Activated CD4-positive, alpha-beta T cell treated with anti-CD3 and anti-CD28 coated beads for 1 hour (primary cell): ENCODE measurements around the gene TNFRSF18.

Experiments
- DNase-seq: peaks from one replicate; pipeline ENCODE4 v3.0.0-alpha.2; 2020

TNFRSF18 gene

DNA sequence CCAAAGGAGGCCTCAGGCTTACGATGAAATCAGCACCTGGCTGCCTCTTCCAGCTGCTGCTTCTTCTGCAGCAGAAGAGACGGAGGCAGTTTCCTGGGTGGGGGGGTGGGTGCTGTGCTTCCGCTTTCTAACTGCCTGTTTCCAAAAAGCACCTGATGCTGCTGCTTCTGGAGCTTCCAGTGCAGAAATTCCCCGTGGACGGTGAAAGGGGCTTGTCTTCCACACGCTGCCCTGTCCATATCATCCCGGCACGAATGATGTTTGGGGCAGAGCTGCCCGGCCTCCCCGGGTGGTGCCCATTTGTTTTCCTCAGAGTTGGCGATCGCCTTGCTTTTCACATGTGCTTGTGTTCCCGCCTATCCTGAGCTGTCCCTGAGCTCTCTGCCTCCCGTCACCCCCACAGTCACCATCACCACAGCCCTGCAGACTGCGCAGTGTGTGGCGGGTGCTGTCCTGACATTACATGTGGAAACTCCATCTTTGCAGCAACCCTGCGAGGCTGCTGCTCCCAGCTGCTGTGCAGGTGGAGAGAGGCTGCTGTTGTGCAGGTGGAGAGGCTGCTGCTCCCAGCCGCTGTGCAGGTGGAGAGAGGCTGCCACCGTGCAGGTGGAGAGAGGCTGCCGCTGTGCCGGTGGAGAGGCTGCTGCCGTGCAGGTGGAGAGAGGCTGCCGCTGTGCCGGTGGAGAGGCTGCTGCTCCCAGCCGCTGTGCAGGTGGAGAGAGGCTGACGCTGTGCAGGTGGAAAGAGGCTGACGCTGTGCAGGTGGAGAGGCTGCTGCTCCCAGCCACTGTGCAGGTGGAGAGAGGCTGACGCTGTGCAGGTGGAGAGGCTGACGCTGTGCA, 30.9 kb downstream of the TNFRSF18 start:
- DNase-seq, result no peak

DNA sequence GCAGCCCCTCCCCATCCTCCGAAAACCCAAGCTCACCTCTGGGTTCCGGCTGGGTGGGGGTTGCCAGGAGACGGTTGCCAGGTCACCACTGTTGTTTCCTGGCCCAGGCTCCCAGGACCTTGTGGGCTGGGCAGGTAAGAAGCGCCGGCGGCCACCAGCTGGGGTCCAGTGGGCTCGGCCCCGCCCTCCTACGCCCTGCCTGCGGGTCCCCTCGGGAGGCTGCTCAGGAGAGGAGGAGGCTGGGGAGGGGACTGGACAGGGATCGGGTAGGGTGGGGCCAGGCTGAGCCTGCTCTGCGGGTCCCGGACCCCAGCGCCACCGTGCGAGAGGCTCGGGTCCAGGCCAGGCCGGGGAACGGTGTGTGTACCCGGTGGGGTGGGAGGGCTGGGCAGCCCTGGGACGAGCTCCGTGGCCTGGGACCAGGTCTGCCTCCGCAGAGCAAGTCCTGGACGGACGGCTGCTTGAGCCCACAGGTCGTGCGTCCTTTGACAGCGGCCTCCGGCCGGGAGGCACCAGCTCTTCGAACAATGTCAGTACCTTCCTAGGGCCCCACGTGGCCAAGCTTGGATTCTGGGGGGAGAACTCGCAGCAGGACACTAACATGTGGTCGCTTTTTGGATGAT, 32.5 kb downstream of the TNFRSF18 start, which contains the start of gene TTLL10:
Gene TTLL10, plus strand, starts transcription at position 88 of the 623 bp plus-strand sequence. CDS start 5,336 bp downstream, outside the sequence.
- DNase-seq, result peak; percentile 32

DNA sequence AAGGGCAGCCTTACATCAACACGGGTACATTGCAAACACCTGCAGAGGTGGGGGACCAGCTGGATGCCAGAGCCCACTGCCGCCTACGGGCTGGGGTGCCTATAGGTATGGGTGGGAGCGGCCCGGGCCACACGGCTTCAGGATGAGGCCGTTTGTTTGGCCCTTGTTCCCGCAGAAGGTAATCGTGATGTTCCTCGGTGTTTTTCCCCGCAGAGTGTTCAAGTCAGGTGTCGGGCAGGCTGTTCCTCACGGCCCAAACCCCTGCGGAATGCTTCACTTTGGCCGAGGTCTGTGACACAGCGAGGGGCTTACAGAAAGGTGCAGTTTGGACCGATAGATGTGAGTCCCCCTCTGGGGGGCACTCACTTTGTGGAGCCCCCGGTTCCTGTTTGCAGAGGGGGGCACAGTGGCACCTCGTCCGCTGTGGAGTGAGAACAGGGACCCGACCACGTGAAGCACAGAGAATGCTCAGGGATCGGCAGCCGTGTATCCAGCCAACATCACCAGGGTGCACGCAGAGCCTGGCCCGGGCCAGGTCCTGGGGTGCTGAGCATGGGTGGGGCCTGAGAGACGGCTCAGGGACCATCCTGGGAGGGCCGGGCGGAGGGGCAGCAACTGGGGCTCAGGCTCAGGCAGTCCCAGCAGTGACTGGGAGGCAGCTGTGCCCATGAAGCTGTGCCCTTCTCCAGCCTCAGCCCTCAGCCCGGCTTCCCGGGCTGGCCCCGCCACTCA, 33.2 kb downstream of the TNFRSF18 start:
- no peak for DNase-seq

DNA sequence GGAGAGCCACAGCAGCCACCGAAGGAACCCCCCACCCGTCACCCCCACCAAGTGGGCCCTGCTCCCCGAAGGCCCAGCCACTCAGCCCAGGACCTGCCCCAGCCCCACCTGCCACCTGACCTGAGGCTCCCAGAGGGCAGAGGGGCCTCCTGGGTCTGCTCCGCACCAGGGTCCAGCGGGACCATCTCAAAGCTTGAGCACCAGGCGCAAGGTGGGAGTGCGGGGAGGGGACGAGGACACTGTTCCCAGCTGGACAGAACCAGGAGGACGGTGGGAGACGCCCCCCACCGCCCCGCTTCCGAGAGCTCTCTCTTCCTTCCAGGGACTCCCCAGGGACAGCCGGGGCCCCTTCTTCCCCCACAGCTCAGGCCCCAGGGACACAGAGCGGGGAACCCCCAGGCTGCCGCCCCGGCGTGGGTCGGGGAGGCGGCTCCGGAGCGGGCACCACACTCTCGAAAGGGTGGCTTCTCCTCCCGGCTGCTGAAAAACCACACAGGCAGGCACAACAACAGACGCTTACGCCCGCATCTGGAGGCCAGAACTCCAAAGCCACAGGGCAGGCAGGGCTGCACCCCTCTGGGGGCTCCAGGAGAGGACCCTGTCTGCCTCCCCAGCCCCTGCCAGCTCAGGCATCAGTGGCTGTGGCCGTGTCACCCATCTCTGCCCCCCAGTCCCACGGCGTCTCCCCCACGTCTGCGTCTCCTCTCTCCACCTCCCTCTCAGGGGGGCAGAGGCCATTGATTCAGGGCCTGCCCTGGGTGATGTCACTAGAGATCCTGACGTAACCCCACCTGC, 34.6 kb downstream of the TNFRSF18 start:
- no peak for DNase-seq

DNA sequence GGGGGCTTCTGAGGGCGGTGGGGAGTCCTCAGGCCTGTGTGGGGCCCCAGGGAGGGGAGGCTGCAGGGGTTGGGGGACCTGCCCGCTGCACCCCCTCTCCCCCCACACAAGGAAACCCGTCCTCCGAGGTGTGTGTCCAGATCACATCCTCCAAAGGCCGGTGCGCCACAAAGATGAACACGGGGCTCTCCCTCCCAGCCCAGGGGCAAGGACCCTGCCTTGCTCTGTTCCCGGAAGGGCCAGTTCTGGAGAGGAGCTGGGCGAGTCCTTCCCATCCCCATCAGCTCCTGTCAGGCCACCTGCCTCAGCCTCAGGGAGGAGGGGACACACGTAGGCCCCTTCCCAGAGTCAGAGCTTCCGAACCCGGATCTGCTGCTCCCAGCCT, 35.2 kb downstream of the TNFRSF18 start:
- DNase-seq, result no peak

DNA sequence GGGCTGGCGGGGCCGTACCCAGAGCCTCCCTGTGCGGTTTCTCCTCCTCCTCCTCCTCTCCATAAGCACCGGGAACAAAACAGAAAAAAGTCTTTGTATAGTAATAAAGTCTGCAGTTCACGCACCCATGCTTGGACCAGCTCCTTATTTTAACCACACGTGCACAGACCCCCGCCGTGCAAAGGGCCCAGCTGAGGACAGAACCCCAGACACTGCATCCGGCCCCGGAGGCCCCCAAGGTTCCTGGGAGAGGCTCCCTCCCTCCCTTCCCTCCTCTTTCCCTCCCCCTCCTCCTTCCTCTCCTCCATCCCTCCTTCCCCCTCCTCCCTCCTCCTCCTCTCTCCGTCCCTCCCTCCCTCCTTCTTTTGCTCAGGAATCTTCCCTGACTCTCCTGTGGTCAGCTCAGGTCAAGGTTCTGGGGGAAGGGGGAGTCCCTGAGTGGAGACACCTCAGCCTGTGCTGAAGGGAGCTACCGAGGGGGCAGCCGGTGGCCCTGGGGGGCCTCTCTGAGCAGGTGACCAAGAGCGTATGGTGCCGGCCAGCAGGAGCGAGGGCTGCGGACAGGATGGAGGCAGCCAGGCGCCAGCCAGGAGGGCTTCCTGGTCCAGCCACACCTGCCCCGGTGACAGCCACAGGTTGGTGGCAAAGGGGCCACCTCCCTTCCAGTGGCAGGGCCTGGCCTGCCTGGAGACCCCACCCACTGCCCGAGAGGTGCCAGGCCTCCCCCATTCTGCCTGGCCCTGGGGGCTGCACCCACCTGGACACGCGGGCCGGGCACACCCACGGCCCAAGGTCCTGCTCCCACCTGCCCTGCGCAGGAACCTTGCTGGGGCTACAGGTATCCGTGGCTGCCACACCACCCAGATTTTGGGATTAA, 35.9 kb downstream of the TNFRSF18 start:
- no peak for DNase-seq

DNA sequence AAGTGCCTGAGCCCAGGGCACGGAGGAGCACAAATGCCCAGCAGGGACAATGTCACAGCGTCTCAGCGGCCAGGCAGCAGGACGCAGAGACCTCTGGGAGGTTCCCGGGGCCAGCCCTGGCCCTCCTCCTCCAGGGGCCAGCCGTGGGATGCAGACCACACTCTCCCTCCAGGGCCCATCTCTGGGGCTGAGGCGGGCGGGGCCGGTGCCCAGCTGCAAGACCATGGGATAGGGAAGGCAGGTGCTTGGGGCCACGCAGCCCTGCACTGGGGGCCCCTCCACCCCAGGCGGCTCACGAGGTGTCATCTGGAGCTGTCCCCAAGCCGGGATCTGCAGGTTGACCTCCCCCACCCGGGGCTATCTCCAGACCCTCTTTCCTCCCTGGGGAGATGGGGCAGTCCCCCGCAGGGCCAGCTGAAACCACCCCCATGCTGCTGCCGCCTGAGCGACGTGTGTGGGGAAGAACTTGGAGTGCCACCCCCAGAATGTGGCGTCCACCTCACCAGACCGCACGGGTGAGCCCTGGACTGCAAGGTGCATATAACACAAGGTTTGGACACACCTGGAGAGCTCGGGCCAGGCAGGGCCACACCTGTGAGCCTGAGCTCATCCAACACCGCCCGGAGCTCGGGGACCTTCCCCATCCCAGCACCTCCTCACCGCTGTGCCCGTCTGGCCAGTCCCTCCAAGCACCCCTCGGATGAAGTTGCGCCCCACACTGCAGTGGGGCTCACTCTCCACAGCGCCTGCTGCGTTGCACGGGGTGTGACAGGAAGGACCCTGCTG, 36.8 kb downstream of the TNFRSF18 start:
- DNase-seq, result no peak

DNA sequence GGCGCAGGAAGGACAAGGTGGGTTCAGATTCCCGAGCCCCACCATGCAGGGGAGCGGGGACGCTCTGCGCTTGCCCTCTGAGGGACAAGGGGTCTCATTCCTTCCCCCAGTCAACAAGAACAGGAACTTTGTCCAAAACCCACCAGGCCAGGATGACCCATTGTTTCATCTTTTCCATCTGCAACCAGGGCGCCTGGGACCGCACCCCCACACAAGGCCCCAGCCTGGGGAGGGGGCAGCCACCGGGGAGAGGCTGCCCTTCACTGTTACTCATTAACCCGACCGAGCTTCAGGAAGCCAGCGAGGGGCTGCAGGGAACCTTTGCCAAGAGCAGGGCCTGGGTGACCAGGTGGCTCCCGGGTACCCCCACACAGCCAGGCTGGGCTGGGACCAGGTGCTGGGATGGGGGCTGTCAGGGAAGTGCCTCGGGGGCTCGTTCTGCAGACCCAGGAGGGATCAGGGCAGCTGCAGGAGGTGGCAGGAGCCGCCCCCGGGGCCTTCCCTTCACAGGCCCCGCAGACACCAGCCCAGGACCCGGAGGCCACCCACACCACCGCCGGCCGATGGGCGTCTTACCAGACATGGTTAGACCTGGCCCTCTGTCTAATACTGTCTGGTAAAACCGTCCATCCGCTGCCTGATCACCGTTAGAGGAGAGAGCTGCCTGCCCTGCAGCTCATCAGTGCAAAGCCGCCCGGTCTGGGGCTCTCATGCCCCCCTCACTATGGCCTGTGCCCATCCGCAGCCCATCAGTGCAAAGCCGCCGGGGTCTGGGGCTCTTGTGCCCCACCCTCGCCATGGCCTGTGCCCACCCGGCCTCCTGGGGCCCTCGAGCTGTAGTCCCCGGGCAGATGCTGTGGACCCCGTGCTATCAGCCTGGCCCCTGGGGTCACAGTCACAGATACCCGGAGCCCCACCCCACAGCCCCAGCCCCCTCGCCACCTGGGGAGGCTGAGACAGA, 37.7 kb downstream of the TNFRSF18 start:
- no peak for DNase-seq

DNA sequence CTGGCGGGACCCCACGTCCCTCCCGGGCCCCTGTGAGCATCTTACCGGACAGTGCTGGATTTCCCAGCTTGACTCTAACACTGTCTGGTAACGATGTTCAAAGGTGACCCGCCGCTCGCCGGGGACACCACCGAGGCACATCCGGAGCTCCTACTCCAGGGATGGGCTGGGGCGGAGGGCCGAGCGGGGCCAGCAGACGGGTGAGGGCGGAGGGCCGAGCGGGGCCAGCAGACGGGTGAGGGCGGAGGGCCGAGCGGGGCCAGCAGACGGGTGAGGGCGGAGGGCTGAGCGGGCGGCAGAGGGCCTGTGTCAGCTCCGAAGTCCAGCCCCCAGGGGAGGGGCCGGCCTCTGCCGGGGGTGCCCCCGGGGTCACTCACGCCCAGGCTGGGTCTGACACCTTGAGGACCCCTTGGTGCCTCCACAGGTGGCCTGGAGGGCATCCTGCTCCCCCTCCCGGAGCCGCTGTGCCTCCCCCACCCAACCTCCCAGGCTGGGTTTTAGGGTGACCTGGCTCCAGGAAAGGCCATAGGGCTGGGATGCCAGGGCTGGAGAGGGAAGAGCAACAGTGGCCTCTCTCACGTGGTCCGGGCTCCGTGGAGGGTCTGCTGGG, 38.4 kb downstream of the TNFRSF18 start:
- no peak for DNase-seq

DNA sequence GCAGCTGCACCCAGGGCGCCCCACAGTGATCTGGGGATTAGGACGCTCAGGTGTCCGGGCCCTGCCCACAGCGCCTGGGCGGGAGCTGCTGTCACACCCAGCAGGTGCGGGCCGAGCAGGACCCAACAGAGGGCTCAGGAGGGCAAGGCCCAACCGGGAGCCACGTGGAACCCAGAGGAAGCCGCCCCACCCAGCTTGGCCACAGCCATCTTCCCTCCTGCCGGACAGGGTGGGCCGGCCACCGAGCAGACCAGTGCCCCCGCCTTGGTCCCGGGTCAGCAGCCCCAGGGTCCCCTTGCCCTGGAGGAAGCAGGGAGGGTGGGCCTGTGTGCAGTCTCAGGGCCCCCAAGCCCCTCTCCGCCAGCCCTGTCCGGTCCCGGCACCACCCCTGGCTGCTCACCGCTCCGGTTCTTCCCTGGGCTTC, 39.0 kb downstream of the TNFRSF18 start:
- DNase-seq, result no peak

DNA sequence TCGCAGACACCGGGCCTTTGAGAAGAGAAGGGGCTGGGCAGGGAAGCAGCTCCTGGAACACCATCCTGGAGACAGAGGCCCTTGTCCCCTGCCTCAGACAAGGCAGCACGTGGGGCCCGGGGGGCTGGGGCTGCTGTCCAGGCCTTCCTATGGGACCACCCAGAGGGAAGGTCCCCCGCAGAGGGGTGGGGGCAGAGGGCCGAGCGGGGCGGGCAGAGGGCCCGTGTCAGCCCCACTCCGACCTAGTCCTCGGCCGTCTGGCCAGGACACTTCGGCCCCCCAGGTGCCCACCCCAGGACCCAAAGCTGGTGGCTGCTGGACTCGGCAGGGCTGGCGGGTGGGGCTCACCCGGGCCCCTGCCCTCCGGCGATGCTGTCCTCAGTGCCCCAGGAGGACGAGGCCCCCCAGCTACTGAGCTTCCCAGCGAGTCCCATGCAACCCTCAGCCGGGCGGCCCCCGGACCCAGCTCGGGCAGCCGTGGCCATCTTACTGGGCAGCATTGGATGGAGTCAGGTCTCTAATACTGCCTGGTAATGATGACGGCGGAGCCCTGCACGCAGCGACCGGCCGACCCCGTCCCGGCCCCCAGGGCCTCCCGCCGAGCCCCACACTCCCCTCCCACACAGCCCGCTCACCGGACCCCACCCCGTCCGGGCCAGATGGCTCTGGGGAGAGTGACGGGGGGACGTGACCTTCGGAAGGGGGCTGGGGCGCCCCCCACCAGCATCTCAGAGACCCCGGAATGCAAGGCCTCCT, 39.6 kb downstream of the TNFRSF18 start:
- no peak for DNase-seq

DNA sequence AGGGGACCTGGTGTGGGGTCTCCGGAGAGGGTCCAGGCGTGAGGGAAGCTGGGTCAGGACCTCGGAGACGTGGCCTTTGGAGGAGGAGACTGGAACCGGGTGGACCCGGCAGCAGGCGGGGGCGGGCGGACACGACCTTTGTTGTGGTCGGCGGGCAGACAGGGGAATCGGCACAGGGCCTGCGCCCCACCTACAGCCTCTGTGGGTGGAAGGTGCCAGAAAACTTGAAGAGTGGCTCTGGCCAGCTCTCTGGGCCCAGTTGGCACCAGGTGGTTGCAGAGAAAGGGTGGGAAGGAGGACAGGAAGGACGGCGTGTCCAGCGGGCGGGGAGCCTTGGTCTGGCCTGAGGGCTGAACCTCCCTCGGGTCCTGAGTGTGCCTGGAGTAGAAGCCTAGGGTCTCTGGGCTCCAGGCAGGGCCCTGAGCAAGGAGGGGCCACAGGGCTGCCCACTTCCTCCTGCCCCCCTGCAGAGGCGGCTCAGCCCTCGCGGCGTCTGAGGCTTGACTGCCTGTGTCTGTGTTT, 40.4 kb downstream of the TNFRSF18 start:
- no peak for DNase-seq

DNA sequence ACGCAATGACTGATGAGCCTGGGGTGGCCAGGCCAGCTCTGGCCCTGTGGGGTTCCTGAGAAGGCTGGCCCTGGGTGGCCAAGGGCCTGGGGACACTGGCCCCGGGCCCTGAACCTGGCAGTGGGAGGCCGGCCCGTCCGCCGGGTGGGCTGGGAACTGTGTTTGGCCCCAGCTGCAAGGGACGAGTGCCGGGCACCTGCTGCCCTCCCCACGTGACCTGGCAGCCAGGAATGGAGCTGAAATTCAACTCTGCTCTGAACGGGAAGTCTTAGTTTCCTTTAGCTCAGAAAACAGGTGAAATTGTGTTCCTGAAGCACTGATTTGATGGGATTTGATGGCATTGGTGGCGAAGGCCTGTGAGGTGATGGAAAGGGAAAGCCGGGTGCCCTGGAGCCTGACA, 40.9 kb downstream of the TNFRSF18 start:
- DNase-seq, result no peak

DNA sequence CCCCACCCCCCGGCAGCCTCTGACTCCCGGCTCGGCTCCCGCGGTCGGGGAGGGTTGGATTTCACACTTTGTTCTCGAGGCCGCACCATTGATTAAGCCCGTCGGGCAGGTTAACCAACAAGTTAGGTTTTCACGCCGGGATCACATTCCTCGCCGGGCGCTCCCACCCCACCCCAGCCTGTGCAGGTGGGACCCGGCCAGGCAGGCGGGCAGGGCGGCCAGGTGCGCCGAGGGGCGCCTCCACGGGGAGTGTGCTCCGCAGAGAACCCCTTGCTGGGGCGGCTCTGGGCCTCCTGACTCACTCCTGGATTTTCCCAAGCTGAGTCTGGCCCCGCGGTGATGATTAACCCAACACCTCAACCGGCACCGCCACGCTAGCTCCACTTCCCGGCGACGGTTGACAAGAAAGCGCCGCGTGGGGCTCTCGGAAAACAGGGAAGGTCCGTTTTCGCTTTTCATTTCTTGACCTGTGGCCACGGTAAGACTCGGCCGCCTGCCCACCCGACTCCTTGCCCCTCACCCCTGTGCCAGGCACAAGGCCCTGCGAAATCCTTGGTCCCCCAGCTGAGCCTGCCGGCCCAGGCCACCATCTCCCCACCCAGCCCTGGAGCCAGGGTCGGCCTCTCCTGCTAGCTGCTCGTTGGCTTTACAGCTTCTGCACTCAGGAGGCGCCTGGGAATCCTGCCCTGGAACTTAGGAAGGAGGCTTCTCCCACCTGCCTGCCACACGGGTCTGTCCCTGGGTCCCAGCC, 41.5 kb downstream of the TNFRSF18 start:
- DNase-seq, result no peak

DNA sequence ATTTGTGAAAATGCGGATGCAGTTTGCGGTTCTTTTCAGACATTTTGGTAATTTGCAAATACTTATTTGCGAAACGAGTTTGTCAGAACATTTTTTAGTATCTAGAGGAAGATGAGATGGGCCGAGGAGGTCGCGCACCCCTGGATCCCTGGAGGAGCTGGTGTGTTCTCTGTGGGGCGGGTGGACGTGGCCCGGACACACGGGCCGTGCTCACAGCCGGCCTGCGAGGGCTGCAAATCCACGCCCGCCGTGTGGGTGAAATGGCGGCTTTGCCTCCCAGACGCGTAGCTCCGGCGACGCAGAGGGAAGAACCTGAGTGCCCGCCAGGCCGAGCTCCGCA, 42.1 kb downstream of the TNFRSF18 start:
- DNase-seq, result no peak

DNA sequence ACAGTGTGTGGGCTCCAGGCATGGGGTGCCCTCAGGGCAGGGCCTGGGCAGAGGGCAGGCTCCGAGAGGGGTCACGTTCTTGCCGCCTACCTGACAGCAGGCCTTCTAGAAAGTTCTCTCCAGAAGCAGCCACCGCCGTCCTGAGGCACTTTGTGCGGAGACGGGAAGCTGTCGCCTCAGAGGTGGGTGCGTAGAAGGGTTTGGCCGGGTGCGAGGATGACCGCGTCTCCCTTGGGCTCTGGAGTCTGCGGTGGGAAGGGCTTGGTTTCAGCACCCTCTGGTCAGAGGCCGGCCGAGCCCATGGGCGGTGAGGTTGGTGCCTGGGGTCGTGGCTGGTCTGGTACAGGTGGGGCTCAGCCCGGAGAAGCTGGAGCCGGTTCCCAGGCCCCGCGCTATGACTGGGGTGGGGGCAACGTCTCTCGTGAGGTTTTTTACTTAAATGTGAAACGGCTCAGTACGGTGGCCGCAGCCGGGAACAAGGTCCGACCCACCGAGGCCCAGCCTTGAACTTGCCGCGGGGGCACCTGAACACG, 42.8 kb downstream of the TNFRSF18 start:
- no peak for DNase-seq
